GF-D8 (cell line): ENCODE data around the gene MAGI2.
"Not testable (repeated sequence)": the region's sequence is repeated elsewhere in the genome, so short reads cannot be mapped to it uniquely, and the experiment has no call there.

Experiments
- DNase-seq: peaks from one replicate; lab custom pipeline; 2025; lab: John Stamatoyannopoulos, UW

Gene MAGI2

GRCh38 chr7:79149831-79150230 is 303.6 kb downstream of the MAGI2 start:
- DNase-seq, result no peak

DNA sequence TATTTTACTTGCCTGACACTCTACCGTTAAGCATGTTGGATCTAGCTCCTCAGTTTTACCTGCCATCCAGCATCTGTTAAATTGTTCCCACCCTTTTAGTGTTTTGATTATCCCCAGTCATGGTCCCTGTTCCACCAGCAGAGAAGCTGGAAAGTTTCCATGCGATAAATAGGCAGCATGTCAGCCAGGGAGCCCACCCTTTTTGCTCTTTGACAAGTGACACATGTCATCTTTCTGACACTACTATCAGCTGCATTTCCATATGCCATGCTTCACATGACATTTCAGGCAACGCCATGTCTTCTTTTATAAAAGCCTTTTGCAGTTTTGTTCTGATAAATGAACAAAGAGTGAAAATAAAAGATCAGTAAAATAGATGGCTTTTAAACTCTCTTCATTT is 310.8 kb downstream of the MAGI2 start:
- DNase-seq, result no peak

GRCh38 chr7:79141252-79141651 is 312.2 kb downstream of the MAGI2 start:
- DNase-seq, result no peak

GRCh38 chr7:79137942-79138341 is 315.5 kb downstream of the MAGI2 start:
- DNase-seq, result no peak

DNA sequence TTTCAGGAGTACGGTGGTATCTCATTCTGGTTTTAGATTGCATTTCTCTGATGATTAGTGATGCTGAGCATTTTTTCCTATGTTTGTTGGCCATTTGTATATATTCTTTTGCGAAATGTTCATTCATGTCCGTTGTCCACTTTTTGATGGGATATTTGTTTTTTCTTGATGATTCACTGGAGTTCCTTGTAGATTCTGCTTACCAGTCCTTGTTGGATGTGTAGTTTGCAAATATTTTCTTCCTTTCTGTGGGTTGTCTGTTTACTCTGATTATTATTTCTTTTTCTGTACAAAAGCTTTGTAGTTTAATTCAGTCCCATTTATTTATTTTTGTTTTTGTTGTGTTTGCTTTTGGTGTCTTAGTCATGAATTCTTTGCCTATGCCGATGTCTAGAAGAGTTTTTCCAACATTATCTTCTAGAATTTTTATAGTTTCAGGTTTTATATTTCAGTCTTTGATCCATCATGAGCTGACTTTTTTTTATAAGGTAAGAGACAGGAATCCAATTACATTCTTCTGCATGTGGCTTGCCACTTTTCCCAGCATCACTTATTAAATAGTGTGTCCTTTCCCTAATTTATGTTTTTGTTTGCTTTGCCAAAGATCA is 320.5 kb downstream of the MAGI2 start:
- DNase-seq, result no peak

DNA sequence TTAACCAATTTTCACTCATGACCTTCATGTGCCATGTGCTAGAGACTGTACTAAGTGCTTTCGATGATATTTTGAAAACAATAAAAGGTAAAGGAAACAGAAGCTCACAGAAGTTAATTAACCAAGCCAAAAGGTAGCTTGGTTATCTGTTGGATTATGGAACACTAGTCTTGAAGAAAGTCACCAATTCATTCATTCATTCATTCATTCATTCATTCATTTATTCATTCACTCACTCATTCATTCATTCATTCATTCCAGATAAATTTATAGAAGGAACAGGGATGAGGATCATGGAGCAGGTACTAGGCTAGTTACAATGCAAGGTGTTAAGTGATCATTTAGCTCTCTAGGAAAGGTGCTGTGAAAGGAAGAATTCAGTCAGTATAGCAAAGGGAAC is 322.8 kb downstream of the MAGI2 start:
- no peak for DNase-seq

DNA sequence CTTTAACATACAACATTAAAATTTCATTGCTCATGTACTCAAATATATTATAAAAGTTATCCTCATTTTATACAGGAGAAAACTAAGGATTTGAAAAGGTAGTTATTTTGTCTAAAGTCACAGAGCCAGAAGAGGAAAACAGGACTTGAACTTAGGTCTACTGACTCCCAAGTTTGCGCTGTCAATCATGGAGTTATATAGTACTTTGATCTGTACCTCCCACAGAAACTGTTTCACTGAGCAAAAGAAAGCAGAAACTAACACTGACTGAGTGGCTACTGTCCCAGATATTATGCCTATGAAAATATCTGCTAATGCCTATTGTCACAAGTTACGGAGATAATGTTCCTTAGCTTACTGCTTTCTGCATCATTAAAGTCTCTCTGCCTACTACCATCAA is 329.1 kb downstream of the MAGI2 start:
- no peak for DNase-seq

DNA sequence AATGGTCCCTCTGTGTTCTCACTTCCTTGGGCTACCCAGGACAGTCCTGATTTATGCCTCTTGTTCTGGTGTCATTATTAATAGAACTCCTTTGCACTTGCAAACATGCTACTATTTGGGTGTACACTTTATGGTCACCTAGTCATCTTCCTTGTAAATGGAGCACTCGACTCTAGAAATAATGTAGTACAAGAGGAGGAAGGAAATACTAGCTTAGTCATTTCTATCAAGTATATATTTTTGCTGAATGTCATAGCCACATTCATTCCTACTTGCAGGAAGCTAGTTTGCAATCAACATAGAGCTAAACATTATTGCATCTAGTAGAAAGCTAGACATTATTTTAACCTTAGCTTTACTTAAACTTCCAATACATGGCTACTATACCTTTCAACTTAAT is 335.3 kb downstream of the MAGI2 start:
- no peak for DNase-seq

- no peak for DNase-seq
Measured at GRCh38 chr7:79096361-79096805, 357.1 kb downstream of the MAGI2 start.

DNA sequence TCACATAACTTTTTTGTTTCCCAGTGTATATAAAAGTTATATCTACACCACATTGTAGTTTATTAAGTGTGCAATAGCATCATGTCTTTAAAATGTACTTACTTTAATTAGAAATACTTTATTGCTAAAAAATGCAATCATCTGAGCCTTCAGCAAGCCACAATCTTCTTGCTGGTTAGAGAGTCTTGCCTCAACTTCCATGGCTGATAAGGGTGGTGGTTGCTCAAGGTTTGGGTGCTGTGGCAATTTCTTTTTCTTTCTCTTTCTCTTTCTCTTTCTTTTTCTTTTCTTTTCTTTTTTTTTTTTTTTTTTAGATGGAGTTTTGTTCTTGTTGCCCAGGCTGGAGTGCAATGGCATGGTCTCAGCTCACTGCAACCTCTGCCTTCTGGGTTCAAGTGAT is 360.0 kb downstream of the MAGI2 start:
- DNase-seq, result no peak

DNA sequence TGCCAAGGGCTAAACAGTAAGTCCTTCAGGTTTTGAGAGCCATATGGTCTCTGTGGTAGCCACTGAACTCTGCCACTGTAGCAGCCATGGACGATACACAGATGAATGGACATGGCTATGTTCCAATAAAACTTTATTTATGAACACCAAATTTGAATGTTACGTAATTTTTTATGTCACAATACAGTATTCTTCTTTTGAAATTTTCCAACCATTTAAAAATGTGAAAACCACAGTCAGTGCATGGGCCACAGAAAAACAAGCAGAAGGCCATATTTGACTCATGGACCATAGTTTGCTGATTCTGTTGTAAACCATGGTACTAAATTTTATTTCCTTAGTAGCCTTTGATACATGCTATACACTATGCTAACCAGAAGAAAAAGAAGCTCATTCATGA is 361.8 kb downstream of the MAGI2 start:
- no peak for DNase-seq

DNA sequence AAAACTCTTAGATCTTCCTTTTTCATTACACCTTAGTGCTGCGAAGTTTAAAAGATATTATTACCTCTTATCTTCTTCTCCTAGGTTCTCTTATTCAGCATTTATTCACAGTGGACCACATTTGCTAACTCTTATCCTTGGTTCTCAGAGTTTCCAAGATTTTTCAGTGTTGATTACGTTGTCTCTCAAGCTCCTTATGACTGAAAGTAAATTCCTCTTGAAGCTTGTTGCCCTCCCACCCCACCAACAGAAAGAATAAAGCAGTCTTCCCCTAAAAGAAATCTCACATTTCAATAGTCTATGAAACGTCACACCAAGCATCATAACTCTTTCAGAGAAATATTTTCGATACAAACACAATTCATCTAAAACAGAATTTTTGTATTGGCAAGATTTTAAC is 362.5 kb downstream of the MAGI2 start:
- DNase-seq, result no peak

DNA sequence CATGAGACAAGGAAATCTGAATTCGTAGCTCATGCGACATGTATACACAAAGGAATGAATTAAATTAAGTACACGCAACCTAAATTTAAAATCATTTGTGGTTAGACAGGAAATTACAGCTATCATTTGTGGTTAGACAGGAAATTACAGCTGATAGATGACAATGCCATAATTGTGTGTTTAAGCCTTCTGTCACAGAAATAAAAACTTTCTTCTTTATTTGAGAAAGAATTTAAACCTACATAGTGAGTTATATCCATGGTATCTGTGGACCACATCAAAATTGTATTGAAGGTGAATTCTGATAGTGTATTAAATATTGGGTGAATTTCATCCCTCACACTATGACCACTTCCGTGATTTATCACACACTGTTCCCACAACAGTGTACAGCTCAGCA is 362.9 kb downstream of the MAGI2 start:
- DNase-seq, result no peak

DNA sequence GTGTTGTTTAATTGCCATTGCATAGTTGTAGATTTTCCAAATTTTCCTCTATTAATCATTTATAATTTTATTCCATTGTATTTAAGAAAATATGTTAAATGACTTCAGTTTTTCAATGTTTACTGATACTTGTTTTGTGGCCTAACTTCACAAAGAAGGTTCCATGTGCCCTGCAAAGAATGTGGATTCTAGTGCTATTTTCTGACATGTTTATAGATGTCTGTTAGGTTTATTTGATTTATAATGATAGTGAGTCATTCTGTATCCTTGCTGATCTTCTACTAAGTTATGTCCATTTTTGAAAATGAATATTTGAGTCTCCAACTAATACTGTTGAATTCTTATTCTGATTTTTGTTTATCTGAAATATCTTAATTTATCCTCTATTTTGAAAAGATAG is 369.0 kb downstream of the MAGI2 start:
- DNase-seq, result no peak

GRCh38 chr7:79079919-79080554 is 373.4 kb downstream of the MAGI2 start:
- no peak for DNase-seq

DNA sequence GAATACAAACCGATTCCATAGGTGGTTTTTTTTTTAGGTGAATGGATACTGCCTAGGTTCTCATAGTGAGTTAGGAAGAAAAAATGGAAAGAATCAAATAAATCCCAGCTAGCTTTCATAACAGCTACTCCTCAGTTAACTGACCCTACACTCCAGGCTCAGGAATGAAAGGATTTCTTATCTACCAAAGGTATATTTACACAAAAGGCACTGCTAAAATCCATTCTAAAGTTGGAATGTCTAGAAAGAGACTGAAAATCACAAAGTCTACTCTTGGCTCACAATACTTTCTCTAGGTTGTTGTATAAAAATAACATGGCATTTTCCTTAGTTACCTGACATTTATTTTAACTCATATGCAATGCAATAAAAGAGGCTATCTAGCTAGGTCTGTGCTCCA is 375.2 kb downstream of the MAGI2 start:
- DNase-seq, result no peak

DNA sequence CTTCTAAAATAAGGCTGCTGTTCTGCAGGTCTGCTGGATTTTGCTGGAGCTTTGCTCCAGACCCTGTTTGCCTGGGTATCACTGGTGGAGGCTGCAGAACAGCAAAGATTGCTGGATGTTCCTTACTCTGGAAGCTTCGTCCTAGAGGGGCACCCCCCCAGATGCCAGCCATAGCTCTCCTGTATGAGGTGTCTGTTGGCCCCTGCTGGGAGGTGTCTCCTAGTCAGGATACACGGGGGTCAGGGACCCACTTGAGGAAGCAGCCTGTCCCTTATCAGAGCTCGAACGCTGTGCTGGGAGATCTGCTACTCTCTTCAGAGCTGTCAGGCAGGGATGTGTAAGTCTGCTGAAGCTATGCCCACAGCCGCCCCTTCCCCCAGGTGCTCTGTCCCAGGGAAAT is 382.3 kb downstream of the MAGI2 start:
- not testable (repeated sequence) for DNase-seq

DNA sequence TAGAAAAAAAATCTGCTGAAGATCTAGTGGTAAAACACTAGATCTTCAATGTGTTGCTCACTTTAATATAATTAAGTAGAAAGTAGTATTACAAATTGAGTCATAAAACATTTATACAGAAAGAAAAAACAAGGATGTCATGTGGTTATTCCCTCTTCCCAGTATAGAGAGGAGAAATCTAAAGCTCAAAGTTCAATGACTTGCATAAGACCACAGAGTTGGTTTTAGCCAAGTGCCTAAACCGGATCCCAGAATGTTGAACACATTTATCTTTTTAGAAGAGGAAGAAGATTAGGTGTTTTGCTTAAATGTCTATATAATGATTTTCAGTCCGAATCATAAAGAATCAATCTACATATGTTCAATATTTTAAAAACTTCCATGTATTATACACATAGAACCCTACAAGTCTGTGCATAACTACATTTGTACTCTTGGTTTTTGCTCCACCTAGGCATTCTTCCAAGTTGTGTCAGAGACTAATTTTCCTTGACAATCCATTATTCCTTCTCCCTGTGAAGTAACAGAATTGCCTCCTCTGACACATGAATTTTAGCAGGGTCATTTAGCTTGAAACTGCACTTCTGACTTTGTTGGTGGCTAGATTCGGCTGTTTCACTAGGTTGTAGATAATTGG is 389.2 kb downstream of the MAGI2 start:
- DNase-seq, result no peak

GRCh38 chr7:79063019-79063698 is 390.3 kb downstream of the MAGI2 start:
- DNase-seq, result no peak

DNA sequence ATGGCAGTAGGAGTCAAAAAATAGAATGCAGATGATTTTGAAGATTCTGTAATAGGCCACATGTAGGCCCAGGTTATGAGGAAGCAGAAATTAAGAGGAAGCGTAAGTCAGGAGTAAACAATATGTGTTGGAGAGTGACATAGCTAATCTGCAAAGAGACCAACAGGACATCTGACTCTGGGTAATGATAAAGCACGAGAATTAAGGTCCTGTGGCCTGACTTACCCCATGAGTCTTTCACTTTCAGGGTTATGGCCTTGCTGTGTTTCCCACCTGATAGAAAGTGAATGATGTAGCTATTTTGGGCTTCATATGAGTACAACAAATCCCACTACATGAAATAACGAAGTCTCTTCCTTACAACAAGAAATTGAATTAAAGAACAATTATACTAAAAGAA is 393.0 kb downstream of the MAGI2 start:
- no peak for DNase-seq

GRCh38 chr7:79055722-79056415 is 397.6 kb downstream of the MAGI2 start:
- no peak for DNase-seq

DNA sequence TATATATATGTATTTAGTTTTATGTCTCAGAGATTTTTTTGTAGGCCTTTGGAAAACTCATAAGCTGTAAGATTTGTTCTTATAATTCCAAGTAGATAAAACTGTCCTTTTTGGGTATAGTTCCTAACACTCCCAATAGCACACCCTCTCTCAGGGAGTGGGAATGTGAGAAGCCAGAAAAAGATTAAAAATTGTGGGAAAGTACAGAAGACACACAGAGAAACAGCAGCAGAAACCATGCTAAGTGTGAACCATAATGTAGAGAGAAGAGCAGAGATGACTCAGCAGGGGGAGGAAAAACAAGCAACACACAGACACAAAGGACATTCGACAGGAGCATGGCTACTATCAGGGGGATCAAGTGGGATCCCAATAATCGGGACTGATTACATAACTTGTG is 401.6 kb downstream of the MAGI2 start:
- DNase-seq, result no peak

- no peak for DNase-seq
Measured at GRCh38 chr7:79050603-79051002, 402.9 kb downstream of the MAGI2 start.
